ENCODE results near the gene XG.
"Not testable (repeated sequence)": the region's sequence is repeated elsewhere in the genome, so short reads cannot be mapped to it uniquely, and the experiment has no call there.

The XG gene

DNA sequence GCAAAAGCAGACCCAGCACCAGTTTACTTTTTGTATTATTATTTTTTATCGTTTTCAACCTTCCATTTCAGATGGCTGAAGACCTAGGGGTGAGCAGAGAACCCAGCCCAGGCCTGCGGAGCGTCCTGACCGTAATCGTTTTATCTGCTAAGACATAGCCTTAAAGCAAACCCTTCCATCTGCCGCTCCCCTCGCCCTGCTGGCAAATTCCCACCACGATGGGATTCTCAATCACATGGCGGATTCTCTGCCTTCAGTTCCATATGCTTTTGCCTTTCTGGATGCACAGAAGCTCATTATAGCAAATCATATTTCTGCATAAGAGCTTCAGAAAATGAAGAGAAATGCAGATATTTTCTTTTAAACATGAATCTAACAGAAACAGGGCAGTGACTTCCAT lies 18.6 kb upstream of the XG start:
- no peak for DNase-seq (ENCODE audit: low spot score)

DNA sequence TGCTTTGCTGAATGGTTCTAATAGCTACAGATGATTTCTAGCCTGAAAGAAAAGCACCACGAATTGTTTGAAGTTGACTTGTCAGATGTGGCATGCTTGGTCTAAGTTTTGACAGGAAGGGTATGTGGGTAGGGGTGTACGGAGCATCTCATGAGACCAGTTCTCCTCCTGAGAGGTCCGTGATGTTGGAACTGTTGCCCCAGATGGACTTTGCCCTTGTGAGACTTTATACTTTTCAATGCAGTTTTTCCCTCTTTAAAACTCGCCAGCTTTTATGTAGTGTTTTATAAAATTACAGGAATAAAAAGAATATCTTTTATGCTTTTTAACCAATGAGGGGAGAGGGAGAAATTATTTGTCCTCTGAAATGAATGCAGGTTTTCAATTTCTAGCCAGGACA lies 16.6 kb upstream of the XG start:
- DNase-seq (ENCODE audit: low spot score), result no peak

DNA sequence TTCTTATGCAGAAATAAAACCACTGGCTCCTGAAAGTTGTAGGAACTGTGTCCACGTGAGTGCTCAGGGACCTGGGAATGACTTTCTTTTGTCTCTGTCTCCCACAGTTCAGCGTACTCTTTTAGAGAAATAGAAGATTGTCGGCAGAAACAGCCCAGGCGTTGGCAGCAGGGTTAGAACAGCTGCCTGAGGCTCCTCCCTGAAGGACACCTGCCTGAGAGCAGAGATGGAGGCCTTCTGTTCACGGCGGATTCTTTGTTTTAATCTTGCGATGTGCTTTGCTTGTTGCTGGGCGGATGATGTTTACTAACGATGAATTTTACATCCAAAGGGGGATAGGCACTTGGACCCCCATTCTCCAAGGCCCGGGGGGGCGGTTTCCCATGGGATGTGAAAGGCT lies 11.2 kb upstream of the XG start:
- no peak for DNase-seq (ENCODE audit: low spot score)

DNA sequence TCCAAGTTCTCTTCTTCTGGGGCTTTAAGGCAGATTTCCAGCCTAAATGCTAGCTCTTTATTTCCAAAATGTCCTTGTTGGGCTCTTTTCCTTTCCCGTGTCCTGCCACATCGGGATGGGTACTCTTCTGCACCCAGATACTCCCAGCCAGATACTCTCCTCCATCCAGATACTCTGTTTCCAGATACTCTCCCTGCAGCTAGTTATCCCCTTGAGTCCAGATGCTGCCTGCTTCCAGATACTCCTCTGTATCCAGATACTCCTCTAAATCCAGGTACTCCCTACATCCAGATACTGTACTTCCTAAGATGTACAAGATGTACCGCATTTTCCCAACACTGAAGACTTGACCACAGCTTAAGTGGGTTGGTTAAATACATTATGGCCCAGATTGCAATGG lies 10.5 kb upstream of the XG start:
- DNase-seq (ENCODE audit: low spot score), result no peak

DNA sequence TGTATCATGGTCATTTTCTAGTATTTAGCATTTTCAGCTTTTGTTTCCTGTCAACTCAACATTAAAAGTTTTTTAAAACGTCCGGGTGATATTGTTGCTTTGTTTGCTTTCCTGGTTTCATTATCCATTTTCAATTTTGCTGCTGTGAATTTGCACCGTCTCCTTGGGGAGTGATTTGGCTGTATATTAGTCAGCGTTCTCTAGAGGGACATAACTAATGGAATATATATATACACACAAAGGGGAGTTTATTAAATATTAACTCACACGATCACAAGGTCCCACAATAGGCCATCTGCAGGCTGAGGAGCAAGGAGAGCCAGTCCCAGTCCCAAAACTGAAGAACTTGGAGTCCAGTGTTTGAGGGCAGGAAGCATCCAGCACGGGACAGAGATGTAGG lies 5.6 kb upstream of the XG start:
- not testable (repeated sequence) for DNase-seq (ENCODE audit: low spot score)

DNA sequence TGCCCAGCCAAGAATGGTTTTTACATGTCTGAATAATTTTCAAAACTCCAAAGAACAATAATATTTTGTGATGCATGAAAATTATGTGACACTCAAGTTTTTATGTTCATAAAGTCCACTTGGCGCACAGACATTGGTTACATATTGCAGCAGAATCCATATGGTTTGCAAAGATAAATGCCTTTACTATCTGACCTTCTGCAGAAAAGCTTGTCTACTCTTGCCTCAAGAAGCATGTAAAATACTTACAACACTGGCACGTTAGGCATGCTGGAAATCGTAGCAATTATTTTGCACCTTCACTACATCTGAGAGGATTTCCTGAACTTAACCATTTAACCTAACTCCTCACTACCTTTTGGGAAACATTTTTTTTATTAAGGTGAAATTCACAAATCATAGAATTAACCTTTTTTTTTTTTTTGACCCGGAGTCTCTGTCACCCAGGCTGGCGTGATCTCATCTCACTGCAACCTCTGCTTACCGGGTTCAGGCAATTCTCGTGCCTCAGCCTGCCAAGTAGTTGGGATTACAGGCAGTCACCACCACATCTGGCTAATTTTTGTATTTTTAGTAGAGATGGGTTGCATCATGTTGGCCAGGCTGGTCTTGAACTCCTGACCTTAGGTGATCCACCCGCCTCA lies 3.5 kb upstream of the XG start:
- DNase-seq (ENCODE audit: low spot score), result no peak

DNA sequence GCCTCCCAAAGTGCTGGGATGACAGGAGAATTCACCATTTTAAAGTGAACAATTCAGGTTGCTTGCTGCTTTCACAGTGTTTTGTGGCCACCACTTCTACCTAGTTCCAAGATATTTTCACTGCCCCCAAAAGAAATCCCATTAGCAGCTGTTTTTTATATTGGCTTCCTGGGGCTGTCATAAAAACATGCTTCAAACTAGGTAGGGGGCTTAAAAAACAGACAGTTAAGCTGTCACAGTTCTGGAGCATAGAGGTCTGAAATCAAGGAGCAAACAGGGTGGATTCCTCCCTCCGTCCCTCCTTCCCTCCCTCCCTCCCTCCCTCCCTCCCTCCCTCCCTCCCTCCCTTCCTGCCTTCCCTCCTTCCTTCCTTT lies 3.0 kb upstream of the XG start:
- no peak for DNase-seq (ENCODE audit: low spot score)

DNA sequence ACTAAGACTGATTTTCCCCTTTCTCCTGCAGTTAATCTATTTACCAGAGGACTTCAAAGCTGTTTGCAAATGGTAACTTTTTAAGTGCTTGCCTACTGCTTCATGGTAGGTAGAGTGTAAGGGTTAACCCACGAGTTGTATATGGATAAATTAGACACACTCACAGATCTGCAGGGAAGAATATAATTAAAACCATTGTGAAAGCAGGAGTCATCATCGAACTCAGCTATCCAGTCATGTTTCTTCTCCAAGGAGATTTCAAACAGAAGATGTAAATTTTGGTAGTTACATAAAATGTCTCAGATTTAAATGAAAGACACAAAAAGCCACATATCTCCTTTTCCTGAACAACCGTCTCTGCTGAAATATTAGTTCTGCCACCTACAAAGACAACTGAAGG lies 549 bp upstream of the XG start:
- no peak for DNase-seq (ENCODE audit: low spot score)

DNA sequence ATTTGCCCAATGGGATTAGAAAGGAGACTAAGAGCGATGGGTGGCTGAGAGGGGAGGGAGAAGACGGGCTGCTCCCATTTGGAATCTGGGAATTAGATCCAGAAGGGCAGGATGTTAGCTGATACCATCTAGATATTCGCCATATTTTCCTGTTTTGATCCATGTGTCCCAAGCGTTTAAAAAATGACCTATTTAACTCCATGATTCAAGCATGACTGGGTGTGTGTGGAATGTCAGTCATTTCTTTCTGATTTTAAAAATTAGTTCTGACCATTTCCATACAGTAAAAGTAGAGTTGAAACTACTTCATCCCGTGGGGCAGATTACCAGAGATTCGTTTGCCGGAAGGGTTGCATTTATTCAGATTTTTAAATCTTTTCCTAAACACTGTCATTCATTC lies 601 bp downstream of the XG start:
- DNase-seq (ENCODE audit: low spot score), result not testable (repeated sequence)

DNA sequence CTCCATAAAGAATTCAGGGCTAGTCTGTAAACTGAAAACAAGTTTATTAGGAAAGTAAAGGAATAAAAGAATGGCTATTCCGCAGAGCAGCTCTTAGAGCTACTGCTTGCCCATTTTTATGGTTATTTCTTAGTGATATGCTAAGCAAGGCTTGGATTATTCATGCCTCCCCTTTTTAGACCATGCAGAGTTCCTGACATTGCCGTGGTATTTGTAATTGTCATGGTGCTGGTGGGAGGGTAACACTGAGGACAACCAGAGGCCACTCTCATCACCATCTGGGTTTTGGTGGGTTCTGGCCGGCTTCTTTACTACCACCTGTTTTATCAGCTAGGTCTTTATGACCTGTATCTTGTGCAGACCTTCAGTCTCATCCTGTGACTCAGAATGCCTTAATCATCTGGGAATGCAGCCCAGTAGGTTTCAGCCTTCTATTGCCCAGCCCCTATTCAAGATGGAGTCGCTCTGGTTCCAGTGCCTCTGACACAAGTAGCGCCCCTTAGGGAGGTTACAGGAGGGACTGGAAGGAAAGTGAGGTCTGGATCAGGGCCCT lies 3.4 kb downstream of the XG start:
- not testable (repeated sequence) for DNase-seq (ENCODE audit: low spot score)

DNA sequence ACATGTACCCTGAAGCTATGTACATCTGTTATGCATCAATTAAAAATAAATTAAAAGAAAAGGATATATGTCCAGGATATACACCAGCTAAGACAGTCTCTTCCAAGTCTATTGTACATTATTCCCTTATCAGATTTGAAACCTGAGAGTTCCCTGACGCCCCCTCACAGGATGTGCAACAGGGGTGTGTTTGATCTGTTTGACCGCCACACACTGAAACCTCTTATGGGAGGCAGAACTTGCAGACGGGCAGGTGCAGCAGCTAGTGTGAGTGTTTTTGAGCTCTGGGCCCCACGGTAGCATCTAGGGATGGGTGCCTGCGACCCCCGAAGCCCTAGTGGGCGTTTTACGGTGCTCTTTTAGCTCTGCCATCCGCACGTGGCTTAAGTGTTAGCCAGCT lies 4.7 kb downstream of the XG start:
- DNase-seq (ENCODE audit: low spot score), result no peak

DNA sequence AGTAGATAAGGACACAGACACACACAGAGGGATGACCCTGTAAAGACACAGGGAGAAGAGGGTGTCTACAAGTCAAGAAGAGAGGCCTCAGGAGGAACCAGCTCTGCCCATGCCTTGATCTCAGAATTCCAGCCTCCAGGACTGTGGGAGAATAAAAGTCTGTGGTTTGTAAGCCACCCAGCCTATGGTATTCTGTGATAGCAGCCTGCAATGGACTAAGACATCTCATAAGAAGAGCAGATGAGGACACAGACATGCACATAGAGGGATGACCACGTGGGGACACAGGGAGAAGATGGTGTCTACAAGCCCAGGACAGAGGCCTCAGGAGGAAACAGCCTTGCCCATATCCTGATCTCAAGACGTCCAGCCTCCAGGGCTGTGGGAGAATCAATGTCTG lies 9.4 kb downstream of the XG start:
- no peak for DNase-seq (ENCODE audit: low spot score)

DNA sequence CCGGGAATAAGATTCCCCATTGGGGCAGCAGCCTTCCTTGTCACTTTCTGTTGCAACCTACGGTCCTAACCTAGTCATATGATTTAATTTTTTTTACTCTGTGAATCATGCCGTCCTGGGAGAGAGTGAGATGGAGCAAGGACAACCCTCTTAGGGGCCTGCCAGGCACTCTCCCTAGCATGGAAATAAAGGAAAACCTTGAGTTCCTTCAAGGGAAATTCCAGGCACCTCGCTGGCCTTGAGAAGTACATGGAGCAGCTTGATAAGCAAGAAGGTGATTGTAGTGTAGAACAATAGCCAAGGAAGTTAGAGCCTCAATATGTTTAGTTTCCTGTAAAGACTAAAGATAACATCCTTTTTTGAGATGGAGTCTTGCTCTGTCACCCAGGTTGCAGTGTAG lies 10.8 kb downstream of the XG start:
- DNase-seq (ENCODE audit: low spot score), result not testable (repeated sequence)

DNA sequence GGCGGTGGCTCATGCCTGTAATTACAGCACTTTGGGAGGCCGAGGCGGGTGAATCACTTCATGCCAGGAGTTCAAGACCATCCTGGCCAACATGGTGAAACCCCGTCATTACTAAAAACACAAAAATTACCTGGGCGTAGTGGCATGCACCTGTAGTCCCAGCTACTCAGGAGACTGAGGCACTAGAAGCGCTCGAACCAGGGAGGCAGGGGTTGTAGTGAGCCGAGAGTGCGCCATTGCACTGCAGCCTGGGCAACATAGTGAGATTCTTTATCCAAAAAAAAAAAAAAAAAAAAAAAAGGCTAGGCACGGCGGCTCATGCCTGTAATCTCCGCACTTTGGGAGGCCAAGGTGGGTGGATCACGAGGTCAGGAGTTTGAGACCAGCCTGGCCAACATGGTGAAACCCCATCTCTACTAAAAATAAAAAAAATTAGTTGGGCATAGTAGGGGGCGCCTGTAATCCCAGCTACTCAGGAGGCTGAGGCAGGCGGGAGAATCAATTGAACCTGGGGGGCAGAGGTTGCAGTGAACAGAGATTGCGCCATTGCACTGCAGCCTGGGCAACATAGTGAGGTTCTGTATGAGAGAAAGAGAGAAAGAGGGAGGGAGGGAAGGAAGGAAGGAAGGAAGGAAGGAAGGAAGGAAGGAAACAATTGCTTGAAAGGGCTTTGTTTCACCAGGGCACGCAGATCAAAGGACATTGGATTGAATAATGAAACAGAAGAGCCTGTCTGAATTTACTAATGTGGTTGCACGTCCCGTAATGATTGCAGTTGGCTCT lies 13.1 kb downstream of the XG start:
- DNase-seq (ENCODE audit: low spot score), result not testable (repeated sequence)

DNA sequence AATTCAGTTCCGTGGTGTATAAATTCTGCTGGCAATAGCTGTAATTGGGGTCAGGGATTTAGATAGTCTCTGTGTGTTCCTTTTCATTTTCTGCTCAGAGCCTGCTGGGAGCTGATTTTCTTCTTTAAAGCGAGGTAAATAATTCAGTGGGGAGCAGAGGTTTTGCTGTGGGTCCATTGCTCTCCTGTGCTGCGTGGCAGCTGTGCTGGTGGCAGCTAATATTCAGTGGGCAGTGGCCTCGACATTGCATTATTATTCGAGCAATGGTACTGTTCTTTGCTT lies 13.7 kb downstream of the XG start:
- no peak for DNase-seq (ENCODE audit: low spot score)

DNA sequence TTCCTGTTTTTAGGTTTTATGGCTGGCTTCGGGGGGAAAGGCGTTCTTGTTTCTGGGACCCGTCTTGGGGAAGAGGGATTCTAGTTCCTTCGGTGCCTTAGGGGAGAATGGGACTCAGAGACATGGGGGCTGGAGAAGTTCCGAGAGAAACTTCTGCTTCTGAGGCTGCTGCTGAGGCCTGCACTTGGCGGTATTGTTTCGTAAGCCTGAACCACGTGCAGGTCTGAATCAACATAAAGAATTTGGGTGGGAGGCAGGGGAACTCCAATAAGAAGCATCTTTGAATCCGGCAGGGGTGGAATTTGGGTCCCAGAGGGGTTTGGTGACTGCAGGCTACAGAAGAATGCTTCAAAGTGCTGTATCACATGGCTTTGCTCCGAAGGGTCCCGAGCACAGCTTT lies 15.1 kb downstream of the XG start:
- DNase-seq (ENCODE audit: low spot score), result no peak

DNA sequence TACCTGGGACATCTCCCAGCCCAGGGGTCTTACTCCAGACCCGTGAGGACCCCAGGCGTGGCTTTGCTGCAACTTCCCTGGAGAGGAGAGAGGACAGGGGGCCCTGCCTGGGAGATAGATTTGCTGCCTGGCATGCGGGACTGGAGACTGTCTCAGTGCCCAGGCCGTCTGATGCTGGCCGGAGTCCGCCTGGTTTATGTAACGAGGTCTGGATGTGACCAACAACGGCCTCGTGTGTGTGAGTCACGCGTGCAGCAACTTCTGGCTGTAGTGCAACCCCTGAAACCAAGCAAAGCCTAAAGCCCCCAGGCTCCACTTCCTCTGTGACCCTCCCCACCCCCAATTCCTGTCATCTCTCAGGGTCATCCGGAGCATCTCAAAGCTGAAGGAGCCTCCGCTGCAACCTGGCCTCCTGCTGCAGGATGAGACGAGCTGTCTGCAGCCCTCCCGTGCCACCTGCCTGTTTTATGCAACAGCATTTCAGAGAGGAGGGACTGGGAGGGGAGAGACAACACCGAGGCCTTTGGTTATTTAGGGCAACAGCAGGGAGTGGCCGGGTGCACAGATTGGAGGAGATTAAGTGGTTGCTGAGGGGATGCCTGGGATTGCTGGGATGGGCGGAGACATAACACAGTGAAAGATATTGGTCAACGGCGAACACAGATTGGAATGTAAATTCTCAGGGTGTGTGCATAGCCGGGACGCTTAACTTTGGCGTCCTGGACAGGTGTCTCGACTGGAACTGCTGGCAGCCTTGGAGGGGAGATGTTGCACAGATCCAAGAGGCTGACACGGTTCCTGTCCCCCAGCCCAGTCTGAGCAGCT lies 16.0 kb downstream of the XG start:
- no peak for DNase-seq (ENCODE audit: low spot score)

DNA sequence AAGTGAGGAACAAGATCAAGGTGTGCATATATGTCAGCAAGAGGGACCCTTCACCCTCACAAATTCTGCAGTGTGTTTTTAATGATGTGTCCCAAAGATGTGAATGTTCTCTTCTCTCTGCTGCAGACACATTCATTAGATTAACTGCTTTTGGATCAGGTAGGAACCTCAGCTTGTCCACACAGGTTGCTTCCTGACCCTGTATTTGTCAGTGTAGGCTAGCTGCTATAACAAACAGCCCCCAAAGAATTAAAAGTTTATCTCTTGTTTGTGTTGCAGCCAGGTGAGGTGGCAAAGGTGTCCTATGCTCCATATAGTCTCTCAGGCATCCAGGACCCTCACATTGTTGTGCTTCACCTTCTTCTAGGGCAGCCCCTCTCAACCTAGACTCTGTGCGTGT lies 17.8 kb downstream of the XG start:
- DNase-seq (ENCODE audit: low spot score), result no peak

DNA sequence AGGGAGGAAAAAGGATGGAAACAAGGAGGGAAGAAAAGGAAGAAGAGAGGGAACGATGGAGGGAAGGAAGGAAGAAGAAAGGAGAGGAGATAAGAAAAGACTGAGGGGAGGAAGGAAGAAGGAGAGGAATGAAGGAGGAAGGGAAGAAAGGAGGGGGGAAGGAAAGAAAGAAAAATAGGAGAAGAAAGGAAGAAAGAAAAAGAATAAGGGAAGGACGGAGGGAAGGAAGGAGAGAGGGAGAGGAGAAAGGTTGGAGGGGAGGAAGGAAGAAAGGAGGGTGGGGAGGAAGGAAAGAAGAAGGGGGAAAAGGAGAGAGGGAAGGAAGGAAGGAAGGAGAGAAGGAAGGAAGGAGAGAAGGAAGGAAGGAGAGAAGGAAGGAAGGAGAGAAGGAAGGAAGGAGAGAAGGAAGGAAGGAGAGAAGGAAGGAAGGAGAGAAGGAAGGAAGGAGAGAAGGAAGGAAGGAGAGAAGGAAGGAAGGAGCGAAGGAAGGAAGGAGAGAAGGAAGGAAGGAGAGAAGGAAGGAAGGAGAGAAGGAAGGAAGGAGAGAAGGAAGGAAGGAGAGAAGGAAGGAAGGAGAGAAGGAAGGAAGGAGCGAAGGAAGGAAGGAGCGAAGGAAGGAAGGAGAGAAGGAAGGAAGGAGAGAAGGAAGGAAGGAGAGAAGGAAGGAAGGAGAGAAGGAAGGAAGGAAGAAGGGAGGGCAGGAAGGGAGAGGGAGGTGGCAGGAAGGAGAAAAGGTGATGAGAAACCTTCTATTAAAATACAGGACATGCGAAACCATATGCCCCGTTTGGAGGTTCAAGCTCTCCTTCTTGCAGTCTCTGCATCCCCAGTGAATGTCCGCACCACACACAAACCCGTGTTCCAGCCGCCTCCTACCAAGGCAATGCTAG lies 21.6 kb downstream of the XG start:
- not testable (repeated sequence) for DNase-seq (ENCODE audit: low spot score)

DNA sequence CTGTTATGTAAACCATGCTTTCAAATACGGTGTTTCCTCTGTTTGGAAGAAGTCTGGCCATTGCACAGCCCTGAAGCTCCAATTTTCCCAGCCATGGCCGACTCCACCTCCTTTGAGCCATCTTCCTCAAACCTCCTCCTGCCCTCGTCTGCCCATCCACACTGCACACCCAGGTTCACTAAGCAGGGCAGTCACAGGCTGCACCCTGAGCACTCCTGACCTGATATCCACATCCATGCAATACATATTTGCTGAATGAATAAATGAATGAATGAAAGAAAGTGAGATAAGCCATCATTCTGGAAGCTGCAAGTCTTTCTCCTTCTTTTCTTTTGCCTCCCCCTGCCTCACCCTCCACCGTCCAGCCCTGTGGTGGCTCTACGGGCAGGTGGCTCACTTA lies 22.2 kb downstream of the XG start:
- DNase-seq (ENCODE audit: low spot score), result no peak

DNA sequence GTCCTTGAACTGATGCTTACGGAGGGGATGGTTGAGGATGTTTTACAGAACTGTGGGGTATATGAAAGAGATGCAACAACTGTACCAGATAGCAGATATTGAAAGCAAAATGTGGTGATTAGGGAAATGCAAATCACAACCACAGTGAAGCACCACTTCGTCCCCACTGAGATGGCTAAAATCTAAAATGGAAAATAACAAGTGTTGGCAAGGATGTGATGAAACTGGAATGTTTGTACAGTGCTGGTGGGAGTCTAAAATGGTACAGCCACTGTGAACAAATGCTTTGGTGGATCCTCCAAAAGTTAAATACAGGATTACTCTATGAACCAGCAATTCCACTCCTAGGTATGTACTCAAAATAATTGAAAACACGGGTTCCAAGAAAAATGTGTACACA lies 22.9 kb downstream of the XG start:
- DNase-seq (ENCODE audit: low spot score), result no peak

All from COLO829 (cell line).